Measurements from ENCODE around the gene MTARC2.

The MTARC2 gene

DNA sequence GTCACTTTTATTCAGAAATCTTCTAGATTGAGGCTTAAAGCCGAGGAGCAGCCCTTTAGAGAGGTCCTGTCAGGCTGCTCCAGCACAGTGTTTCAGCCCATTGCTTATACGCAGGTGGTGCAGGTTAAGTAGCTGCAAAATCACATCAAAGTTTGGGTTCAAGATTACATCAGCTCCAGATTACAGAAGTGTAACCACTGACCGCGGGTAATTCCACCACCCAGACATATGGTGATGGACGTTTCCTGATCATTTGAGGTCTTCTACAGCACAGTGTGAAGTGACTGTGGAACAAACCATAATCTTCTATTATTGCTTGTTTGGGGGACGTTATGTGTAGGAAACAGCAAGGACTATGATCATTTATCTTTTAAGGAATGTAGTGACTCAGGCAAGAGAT, 46.1 kb upstream of the MTARC2 start:
- TF ChIP-seq SIN3A (IDR thresholded peaks at IDR 0.05; ENCODE audit: borderline replicate concordance, insufficient read depth, low read length): no peak
- TF ChIP-seq POLR2AphosphoS5 (IDR thresholded peaks at IDR 0.05; ENCODE audit: low read depth, low read length): no peak
- TF ChIP-seq FOXP2 (optimal IDR thresholded peaks at IDR 0.05; ENCODE audit: borderline replicate concordance, extremely low read depth, extremely low read length, insufficient read depth): no peak
- TF ChIP-seq, protein P1, sequence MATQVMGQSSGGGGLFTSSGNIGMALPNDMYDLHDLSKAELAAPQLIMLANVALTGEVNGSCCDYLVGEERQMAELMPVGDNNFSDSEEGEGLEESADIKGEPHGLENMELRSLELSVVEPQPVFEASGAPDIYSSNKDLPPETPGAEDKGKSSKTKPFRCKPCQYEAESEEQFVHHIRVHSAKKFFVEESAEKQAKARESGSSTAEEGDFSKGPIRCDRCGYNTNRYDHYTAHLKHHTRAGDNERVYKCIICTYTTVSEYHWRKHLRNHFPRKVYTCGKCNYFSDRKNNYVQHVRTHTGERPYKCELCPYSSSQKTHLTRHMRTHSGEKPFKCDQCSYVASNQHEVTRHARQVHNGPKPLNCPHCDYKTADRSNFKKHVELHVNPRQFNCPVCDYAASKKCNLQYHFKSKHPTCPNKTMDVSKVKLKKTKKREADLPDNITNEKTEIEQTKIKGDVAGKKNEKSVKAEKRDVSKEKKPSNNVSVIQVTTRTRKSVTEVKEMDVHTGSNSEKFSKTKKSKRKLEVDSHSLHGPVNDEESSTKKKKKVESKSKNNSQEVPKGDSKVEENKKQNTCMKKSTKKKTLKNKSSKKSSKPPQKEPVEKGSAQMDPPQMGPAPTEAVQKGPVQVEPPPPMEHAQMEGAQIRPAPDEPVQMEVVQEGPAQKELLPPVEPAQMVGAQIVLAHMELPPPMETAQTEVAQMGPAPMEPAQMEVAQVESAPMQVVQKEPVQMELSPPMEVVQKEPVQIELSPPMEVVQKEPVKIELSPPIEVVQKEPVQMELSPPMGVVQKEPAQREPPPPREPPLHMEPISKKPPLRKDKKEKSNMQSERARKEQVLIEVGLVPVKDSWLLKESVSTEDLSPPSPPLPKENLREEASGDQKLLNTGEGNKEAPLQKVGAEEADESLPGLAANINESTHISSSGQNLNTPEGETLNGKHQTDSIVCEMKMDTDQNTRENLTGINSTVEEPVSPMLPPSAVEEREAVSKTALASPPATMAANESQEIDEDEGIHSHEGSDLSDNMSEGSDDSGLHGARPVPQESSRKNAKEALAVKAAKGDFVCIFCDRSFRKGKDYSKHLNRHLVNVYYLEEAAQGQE (IDR thresholded peaks at IDR 0.05; ENCODE audit: insufficient read depth in 1 of 2, low read depth in 2 of 2, low read length in 2 of 2): no peak
- no peak for TF ChIP-seq TAF1 (IDR thresholded peaks at IDR 0.05; ENCODE audit: borderline replicate concordance, insufficient read depth, low read length)

DNA sequence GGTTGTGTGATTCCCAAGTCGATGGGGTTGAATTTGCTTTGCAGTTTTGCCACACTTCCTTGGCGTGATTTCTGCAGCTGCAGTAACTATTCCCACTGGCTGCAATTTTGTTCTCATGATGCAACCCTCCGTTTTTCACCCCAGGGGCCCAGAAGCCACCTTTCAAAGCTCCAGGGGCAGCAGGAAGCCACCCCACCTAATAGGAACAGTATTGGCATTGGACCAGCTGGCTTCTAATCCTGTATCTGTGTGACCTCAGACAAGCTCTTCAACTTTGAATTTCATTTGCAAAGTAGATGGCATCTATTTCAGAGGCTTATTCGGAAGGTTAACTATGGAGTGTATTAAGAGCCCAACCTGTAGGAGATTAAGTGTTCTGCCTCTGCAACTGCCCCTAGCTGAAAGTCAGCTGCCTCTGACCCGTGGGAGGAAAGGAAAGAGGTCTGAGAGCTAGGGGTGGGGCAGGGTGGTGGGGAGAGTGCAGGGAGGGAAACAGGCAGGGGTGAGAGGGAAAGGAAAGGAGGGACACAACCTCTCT, 45.3 kb upstream of the MTARC2 start:
- TF ChIP-seq, protein P1 (IDR thresholded peaks at IDR 0.05; ENCODE audit: insufficient read depth in 1 of 2, low read depth in 2 of 2, low read length in 2 of 2): no peak
- TF ChIP-seq SIN3A (IDR thresholded peaks at IDR 0.05; ENCODE audit: borderline replicate concordance, insufficient read depth, low read length): no peak
- no peak for TF ChIP-seq TAF1 (IDR thresholded peaks at IDR 0.05; ENCODE audit: borderline replicate concordance, insufficient read depth, low read length)
- no peak for TF ChIP-seq POLR2AphosphoS5 (IDR thresholded peaks at IDR 0.05; ENCODE audit: low read depth, low read length)
- TF ChIP-seq FOXP2 (optimal IDR thresholded peaks at IDR 0.05; ENCODE audit: borderline replicate concordance, extremely low read depth, extremely low read length, insufficient read depth): no peak

DNA sequence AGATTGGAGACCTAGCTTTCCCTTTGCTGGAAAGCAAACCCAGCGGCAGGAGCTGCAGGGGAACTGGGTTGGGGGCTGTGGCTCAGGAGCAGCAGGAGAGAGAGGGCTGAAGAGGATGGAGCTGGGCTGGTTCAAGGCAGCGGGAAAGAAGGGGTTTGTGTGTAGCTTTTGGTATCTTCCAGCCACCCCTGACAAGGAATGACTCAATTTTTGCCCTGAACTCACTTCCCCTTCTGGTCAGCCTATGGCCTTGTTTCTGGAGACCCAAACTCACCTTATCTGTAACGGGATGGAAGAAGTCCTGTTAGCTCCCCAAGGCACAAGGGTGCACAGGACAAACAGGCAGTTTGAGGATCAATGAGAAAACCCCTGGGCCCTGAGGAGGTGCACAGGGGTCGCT, 44.8 kb upstream of the MTARC2 start:
- TF ChIP-seq TAF1 (IDR thresholded peaks at IDR 0.05; ENCODE audit: borderline replicate concordance, insufficient read depth, low read length): no peak
- TF ChIP-seq POLR2AphosphoS5 (IDR thresholded peaks at IDR 0.05; ENCODE audit: low read depth, low read length): no peak

- TF ChIP-seq, protein P1 (IDR thresholded peaks at IDR 0.05; ENCODE audit: insufficient read depth in 1 of 2, low read depth in 2 of 2, low read length in 2 of 2): no peak
- TF ChIP-seq FOXP2 (optimal IDR thresholded peaks at IDR 0.05; ENCODE audit: borderline replicate concordance, extremely low read depth, extremely low read length, insufficient read depth): no peak
- no peak for TF ChIP-seq TAF1 (IDR thresholded peaks at IDR 0.05; ENCODE audit: borderline replicate concordance, insufficient read depth, low read length)
- TF ChIP-seq SIN3A (IDR thresholded peaks at IDR 0.05; ENCODE audit: borderline replicate concordance, insufficient read depth, low read length): no peak
- no peak for TF ChIP-seq POLR2AphosphoS5 (IDR thresholded peaks at IDR 0.05; ENCODE audit: low read depth, low read length)
Measured at GRCh38 chr1:220705782-220706181, 42.3 kb upstream of the MTARC2 start.

DNA sequence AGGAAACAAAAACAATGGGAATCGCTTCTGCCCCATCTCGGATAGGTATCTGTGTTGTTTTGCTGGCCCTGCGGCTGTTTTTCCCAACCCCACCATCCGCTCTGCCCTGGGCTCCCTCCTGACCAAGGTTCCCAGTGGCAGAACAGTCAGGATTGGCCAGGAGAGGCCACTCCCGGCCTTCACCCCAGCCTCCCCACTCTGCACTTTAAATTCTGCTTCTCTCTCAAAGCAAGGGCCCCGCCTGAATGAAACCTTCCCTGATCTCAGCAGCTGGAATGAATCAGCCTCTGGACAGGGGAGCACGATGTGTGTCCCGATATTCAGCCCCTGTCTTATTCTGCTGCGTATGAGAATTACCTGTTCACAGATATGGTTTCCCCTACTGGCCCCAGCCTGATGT, 41.6 kb upstream of the MTARC2 start:
- TF ChIP-seq, protein P1 (IDR thresholded peaks at IDR 0.05; ENCODE audit: insufficient read depth in 1 of 2, low read depth in 2 of 2, low read length in 2 of 2): no peak
- TF ChIP-seq SIN3A (IDR thresholded peaks at IDR 0.05; ENCODE audit: borderline replicate concordance, insufficient read depth, low read length) (no peak), TAF1 (IDR thresholded peaks at IDR 0.05; ENCODE audit: borderline replicate concordance, insufficient read depth, low read length) (no peak), FOXP2 (optimal IDR thresholded peaks at IDR 0.05; ENCODE audit: borderline replicate concordance, extremely low read depth, extremely low read length, insufficient read depth) (no peak), POLR2AphosphoS5 (IDR thresholded peaks at IDR 0.05; ENCODE audit: low read depth, low read length) (no peak)

Measured in PFSK-1 (cell line).